CD4-positive, alpha-beta T cell treated with Interleukin-4 for 4 hours (primary cell): ENCODE measurements around the gene NNMT.

Source experiments
- DNase-seq: peaks from one replicate; pipeline ENCODE4 v3.0.0-alpha.2; 2020

Gene NNMT

DNA sequence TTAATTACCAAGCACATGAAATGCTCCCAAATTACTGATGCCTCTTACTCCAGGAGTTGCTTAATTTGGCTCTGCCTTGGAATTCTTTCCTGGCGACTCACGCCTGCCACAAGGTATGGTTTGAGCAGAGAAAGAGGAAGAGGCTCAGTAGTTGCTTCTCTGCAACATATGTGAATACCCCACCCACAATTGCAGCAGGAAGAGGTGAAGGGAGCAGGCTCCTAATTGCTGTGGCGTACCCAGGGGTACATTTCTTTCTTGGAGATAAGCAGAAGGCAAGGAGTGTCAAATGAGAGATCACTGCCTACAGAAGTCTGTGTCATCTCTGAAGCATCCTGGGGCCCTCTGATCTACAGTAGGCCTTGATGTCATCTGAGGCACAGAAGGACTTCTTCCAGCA lies 10.6 kb upstream of the NNMT start:
- no peak for DNase-seq

DNA sequence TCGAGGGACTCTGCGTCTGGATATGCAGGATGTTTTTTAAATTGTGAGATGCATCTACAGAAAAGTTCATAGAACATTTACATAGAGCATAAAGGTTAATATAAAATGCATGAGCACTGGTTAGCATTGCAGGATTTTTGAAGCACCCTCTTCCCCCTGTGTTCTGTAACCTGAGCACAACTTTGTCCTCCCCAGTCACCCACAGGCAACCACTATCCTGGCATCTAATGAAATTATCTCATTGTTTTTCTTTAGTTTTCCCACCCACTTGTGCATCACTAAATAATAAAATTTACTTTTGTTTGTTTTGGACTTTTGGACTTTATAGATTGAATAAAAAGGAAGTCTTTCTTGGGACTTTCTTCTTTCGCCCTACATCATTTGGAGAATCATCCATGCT lies 10.0 kb upstream of the NNMT start:
- no peak for DNase-seq

DNA sequence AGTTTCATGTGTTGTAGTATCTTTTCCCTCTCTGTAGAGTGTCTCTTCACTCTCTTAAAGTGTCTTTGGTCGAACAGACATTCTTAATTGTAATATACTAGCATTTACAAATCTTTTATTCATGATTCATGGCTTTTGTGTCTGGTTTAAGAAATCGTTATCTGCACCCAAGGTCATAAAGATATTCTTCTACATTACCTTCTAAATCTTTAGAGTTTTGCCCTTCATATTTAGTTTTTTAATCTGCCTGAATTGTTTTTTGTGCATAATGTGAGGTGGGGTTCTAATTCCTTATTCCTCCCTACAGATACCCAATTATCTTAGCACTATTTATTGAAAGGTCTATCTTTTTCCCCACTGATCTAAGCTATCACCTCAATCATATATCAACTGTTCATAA lies 9.0 kb upstream of the NNMT start:
- DNase-seq, result no peak

DNA sequence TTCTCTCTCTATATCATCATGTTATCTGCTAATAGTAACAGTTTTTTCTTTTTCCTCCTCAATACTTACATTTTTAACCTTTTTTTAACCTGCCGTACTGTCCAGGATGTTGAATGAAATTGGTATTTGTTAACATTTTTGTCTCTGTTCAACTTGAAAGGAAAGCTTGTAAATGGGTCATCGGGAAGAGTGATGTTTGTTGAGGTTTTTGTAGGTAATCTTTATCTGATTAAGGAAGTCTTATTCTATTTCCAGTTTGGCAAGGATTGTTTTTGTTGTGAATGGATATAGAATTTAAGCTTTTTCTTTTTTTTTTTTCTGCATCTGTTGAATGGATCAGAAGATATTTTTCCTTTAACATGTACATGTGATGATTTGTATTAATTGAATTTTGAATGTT lies 8.1 kb upstream of the NNMT start:
- no peak for DNase-seq

DNA sequence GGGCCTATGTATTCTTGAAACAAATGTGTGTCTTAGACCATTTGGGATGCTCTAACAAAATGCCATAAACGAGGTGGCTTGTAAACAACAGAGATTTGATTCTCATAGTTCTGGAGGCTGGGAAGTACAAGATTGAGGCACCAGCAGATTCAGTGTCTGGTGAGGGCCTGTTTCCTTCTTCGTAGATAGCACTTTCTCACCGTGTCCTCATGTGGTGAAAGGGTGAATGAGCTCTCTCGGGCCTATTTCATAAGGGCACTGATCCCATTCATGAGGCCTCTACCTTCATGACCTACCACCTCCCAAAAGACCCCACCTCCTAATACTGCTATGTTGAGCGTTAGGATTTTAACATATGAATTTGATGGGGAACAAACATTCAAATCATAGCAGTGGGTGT lies 6.4 kb upstream of the NNMT start:
- no peak for DNase-seq

DNA sequence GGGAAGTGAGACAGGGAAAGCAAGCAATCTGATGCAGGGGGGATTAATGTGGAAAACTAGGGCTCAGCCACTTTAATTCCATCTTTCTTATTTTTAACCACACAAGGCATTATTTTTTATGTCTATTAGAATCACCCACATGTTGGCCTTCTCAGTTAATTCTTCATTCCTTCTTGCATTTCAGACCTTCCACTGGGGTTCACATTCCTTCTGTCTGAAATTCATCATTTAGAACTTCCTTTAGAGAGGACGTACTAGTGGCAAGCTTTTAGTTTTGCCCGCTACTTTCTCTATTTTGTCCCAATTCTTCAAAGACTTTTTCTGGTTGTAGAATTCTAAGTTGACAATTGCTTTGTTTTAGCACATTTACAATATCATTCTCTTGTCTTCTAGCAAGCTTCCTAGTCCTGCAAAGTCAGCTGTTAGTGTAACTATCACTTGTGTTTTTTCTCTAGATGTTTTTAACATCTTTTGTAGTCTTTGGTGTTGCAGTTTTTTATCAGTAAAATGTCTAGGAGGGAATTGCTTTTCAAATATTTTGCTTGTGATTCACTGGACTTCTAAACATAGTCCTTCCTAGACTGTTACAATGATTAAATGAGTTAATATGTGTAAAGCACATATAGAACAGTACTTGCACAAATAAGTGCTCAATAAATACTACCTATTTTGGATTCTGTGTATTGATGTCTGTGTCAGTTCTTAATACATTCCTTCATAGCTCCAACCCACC lies 5.5 kb upstream of the NNMT start:
- no peak for DNase-seq

DNA sequence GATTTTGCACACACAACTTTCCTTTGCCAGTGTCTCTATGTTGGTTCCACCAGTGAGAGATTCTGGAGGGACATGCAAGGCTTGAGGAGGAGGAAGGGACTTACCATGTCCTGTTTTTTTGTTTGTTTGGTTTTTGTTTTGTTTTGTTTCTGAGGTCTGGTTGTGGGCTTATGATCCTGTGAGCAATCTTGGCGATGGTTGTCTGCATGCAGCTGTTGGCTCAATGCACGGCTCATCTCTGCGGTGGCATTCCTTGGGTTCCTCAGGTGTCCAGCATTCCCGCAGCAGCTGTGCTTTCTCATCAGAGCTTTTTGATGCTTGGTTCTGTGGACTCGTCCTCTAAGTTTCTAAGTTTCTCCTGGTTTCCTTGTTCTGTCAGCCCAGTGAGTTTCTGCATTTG lies 4.8 kb upstream of the NNMT start:
- DNase-seq, result no peak

DNA sequence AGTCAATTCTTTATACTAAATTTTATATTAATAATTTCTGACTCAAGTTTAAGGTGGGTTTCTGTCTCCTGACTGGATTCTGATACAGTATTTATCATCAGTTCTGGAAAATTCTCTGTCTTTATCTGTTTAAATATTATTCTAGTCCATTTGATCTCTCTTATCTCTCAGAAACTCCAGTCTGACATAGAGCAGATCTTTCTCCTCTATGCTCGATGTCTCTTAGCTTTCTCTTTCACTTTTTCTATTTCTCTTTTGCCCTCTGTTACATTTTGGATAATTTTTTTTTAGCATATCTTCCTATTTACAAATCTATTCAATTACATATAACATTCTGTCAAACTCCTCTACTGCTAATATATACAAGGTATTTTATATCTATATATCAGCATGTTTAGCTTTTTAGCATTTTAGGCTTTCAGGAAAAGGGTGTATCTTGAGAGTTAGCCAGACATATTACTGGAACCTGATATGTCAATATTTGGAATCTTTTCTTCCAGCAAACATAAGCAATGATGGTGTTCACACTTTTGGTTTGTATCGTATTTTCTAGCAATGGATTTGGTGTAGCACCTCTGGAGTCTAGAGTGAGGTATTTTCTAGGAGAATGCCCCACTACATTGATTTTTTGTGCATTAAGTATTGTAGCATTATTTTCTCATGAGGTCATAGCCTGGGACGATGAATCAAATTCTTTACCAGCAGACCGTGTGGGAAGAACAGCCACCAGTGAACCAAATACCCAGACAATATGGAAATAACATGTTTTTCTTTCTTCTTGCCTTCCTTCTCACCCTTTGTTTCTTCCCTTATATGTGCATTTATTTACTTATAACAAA lies 4.1 kb upstream of the NNMT start:
- DNase-seq, result no peak

DNA sequence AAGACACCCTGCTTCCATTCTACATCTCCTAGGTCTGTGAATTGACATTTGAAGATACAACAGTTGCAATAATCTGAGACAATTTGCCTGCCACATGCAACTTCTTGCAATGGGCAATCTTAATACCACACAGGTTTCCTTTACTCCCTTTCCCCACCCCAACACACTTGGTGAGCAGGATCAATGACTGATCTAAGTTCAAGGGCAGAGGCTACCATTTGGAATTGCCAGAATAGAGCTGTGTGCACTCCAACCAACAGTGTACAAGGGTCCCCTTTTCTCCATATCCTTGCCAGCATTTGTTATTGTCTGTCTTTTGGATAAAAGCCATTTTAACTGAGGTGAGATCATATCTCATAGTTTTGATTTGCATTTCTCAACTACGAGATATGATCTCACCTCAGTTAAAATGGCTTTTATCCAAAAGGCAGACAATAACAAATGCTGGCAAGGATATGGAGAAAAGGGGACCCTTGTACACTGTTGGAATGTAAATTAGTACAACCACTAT lies 2.9 kb upstream of the NNMT start:
- no peak for DNase-seq

DNA sequence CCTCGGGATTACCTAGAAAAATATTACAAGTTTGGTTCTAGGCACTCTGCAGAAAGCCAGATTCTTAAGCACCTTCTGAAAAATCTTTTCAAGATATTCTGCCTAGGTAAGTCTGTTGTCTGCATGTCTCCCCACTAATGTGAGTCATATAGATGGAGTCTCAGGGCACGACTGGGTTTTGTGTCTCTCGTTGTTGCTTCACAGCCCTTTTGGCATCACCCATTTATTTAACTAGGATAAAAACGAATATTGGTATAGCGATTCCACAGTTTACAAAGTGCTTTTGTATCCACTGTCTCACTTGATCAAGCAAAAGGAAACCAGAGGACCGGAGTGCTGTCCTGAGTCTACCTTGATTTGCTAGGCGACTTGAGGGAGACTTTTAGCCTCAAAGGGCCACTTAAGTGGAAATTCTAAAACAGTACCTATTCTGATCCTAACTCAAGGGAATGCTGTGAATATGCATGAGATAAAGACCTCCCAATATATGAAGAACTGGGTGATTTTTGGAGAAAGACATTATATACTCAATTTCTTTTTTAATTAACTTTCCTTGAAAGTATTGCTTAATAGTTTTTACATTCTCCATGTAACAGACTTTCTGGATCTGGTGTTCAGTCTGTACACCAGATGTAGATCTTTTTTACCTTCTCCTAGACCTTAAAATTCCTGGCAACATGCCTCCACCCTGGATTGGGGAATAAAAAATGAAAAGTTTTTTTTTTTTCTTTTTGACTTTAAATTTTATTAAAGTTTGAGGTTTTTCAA lies 590 bp downstream of the NNMT start:
- DNase-seq, result no peak

DNA sequence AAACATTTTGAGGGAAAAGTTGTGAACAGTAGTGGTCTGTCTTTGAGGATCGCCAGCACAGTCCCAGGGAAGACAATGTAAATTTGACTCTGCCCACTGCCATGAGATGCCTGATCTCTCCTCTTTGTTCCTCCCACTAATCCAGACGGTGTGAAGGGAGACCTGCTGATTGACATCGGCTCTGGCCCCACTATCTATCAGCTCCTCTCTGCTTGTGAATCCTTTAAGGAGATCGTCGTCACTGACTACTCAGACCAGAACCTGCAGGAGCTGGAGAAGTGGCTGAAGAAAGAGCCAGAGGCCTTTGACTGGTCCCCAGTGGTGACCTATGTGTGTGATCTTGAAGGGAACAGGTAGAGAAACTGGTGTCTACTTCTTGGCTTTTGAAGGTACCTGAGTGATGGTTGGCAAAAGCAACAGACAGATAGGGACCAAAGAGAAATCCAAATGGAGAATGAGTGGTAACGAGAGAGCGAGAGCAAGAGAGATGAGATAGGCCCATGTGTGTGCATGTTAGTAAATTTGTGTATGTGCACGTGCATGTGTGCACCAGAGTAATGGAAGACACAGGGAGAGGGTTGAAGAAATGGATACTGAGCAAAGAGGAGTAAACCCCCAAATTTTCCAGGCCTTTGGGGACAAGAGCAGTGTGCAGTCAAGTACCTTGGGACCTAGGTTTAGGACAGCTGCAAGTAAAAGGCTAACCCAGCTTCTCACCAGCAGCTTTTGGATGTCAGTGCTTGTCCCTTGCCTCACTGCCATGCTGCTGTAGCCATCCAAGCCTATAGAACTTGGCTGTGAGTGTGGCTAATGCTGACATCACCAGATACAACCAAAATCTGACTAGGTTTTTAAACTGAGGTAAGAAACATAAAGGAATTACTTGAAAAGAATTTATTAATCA lies 1.9 kb downstream of the NNMT start:
- DNase-seq, result no peak

DNA sequence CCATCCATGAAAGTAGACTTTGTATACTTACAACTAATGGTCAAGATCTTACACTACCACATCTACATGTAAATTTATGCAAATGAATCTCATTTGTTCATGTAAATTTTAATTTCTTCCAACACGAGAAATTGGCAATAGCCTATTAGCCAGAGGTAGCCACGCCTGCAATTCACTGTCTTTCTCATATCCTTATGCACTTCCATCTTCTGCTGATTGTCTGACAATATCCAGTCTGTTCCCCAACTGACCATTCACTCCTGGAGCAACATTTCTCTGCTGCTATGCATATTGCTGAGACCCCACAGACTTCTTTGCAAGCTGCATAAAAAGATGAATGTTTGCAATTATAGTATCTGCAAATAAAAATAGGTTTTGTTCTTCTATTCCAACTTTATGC lies 2.5 kb downstream of the NNMT start:
- no peak for DNase-seq

DNA sequence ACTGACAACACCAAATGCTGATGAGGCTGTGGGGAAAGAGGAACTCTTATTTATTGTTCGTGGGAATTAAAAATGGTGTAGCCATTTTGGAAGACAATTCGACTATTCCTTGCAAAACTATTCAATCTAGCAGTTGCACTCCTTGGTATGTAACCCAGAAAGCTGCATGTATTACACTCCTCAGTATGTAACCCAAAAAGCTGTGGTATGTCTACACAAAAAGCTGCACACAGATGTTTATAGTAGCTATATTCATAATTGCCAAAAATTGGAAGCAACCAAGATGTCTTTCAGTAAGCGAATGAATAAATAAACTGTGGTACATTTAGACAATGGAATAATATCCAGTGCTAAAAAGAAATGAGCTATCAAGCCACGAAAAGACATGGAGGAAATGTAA lies 4.9 kb downstream of the NNMT start:
- DNase-seq, result no peak

DNA sequence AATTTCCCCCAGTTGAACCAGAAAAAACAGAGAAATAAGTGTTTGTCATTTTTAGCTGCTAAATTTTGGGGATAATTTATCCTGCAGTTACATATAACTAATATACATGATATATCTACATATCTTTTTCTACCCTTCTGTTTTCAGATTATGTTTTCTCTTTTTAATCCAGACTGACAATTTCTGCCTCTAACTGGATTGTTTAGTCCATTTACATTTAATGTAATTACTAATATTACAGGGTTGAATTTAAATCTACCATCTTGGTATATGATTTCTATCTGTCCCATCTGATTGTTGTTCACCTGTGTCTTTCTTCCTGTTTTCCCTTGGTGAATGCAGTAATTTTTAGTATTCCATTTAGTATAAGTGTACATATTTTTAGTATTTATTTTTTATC lies 5.7 kb downstream of the NNMT start:
- DNase-seq, result no peak

DNA sequence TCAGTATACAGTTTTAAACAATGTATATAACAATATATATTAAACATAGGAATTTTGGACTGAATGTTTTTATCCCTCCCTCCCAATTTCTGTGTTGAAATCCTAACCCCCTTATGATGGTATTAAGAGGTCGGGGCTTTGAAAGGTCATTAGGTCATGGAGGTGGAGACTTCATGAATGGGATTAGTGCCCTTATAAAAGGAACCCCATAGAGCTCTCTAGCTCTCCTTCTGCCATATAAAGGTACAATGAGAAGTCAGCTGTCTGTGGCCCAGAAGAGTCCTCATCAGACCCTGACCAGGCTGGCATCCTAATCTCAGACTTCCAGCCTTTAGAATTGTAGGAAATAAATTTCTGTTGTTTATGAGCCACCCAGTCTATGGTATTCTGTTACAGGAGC lies 6.5 kb downstream of the NNMT start:
- DNase-seq, result no peak

DNA sequence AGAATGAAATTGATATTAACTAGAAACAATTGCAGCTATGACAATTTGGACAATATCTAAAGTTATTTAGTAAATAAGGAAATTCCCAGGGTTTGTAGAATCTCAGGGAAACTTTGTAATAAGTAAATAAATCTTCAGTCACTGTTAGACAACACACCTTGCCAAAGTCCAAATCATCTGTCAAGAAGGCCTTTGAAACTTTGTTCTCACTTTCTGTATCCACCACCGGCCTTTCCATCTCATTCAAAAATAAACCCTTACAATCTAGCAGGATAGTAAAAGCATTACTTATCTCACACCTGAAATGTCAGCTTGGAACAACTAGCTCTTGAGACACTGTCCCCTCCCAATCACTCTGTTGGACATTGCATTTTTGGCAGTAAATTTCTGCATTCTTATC lies 7.9 kb downstream of the NNMT start:
- no peak for DNase-seq

DNA sequence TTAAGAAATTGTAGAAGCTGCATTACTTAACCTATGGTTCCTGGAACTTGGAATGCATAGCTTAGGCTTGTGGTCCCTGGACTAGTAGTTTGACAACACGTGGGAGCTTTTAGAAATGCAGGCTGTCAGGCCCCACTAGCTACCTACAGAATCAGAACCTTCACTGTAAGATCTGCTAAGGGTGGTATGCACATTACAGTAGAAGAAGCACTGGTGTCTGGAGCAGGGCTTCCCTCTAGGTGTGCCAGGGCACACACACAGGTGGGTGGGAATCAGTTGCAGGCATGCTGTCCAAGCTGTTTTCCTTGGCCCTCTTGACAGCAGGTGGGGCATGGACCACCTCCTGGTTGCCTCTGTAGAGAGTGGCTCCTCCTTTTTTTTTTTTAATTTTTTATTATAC lies 8.8 kb downstream of the NNMT start:
- DNase-seq, result no peak

DNA sequence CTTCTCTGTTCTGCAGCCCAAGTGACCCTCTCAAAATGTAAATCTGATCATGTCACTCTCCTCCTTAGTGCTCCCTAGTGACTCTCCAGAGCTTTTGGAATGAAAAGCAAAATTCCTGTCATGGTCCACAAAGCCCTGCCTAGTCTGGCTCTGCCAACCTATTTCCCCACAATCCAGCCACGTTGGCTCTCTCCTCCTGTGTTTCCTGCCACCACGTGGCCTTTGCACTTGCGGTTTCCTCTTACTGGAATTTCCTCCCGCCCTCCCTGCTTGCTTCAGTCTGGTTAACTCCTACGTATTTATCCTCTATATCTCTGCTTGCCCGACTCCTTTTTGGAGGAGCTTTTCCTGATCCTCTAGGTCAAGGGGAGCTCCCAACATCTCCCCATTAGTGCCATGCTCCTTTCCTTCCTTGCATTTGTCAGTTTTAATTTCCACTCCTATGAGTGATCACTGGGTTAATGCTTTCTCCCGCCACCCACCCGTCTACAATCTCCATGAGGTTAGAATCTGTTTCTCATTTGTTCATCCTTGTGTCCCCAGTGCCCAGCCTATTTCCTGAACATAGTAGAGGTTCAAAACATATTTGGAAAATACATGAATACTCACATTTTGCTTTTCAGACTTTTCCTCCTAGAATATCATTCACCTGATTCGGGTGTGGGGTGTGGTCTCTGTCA lies 11.5 kb downstream of the NNMT start:
- no peak for DNase-seq

DNA sequence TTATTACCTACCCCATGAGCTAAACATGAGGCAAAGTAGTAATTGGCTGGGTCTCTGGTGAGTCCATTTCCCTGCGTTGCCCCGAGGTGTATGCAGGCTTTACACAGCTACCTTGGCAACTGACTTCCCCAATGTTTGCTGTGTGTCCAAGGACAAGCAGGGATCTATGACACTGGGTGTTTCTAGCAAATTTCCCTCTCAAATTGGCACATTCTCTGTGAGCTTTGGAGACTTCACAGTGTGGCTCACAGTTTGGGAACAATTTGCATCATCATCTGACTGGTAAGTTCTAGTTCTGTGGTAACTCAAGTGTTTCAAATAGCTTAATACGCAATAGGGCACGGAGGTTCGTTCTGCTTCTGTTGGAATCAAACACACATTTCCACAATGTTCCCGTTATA lies 12.5 kb downstream of the NNMT start:
- no peak for DNase-seq

DNA sequence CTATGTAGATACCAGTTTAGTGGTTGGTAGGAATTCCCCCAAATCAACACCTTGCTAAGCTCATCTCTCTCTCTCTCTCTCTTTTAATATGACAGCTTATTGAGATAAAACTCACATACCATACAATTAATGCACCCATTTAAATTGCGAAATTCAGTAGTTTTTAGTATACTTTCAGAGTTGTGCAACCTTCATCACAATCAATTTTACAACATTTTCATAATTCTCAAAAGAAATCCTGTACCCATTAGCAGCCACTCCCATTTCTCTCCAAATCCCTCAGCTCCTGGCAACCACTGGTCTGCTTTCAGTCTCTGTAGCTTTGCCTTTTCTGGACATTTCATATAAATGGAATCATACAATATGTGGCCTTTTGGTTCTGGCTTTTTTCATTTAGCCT lies 13.3 kb downstream of the NNMT start:
- no peak for DNase-seq

DNA sequence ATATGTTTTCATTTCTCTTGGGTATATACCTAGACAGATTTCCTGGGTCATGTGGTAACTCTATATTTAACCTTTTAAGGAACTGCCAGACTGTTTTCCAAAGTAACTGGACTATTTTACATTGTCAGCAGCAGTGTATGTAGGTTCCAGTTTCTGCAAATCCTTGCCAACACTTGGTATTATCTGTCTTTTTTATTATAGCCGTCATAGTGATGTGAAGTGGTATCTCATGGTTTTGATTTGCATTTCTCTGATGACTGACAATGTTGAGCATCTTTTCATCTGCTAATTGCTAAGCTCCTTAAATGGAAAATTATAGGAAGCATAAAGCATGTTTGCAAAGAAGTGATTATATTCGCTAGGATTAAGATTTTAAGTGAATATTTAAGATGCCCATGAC lies 13.9 kb downstream of the NNMT start:
- no peak for DNase-seq

DNA sequence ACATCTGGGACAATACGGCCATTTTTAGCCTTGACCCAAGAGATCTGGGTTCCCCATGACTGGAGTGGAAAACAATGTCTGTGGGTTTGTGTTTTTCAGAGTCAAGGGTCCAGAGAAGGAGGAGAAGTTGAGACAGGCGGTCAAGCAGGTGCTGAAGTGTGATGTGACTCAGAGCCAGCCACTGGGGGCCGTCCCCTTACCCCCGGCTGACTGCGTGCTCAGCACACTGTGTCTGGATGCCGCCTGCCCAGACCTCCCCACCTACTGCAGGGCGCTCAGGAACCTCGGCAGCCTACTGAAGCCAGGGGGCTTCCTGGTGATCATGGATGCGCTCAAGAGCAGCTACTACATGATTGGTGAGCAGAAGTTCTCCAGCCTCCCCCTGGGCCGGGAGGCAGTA lies 15.7 kb downstream of the NNMT start:
- DNase-seq, result no peak
